NCI-H2196 (cell line): ENCODE results near the gene GRK3.
A peak's percentile ranks its signal among the peaks of the same experiment; 100 is the strongest.
"Not testable (repeated sequence)": the region's sequence is repeated elsewhere in the genome, so short reads cannot be mapped to it uniquely, and the experiment has no call there.

Source experiments
- DNase-seq: peaks from one replicate; lab custom pipeline; 2025; ENCODE audit not compliant: unreplicated experiment; lab: John Stamatoyannopoulos, UW

Gene GRK3

GRCh38 chr22:25564320-25564978, at the start of gene GRK3:
GRK3 (plus strand) TSS chr22:25564675; CDS start chr22:25565041, 366 bp downstream.
- peak; percentile 26 for DNase-seq

GRCh38 chr22:25518000-25518663, 46.3 kb upstream of the GRK3 start:
- no peak for DNase-seq

- no peak for DNase-seq
These were observed 39.1 kb upstream of the GRK3 start for GRCh38 chr22:25525376-25525775.

GRCh38 chr22:25525804-25526584, 38.5 kb upstream of the GRK3 start:
- DNase-seq = not testable (repeated sequence)

GRCh38 chr22:25527016-25527415, 37.5 kb upstream of the GRK3 start:
- not testable (repeated sequence) for DNase-seq

GRCh38 chr22:25528068-25528467, 36.4 kb upstream of the GRK3 start:
- not testable (repeated sequence) for DNase-seq

GRCh38 chr22:25529059-25529458, 35.4 kb upstream of the GRK3 start:
- DNase-seq = not testable (repeated sequence)

- DNase-seq = not testable (repeated sequence)
These were observed 34.8 kb upstream of the GRK3 start for GRCh38 chr22:25529541-25530137.

- not testable (repeated sequence) for DNase-seq
These were observed 32.8 kb upstream of the GRK3 start for GRCh38 chr22:25531677-25532076.

GRCh38 chr22:25534724-25535123, 29.8 kb upstream of the GRK3 start:
- DNase-seq = no peak

- no peak for DNase-seq
These were observed 27.9 kb upstream of the GRK3 start for GRCh38 chr22:25536589-25536988.

GRCh38 chr22:25540166-25540907, 24.1 kb upstream of the GRK3 start:
- no peak for DNase-seq

GRCh38 chr22:25540908-25541660, 23.4 kb upstream of the GRK3 start:
- no peak for DNase-seq

GRCh38 chr22:25542191-25542590, 22.3 kb upstream of the GRK3 start:
- DNase-seq = no peak

GRCh38 chr22:25542720-25543402, 21.6 kb upstream of the GRK3 start:
- no peak for DNase-seq

GRCh38 chr22:25545146-25545545, 19.3 kb upstream of the GRK3 start:
- no peak for DNase-seq

GRCh38 chr22:25545672-25546071, 18.8 kb upstream of the GRK3 start:
- no peak for DNase-seq

GRCh38 chr22:25546242-25546641, 18.2 kb upstream of the GRK3 start:
- no peak for DNase-seq

- no peak for DNase-seq
These were observed 17.7 kb upstream of the GRK3 start for GRCh38 chr22:25546751-25547150.
